Stimulated activated CD4-positive, alpha-beta T cell treated with anti-CD3 and anti-CD28 coated beads, Interleukin-12 subunit alpha, Interleukin-12 subunit beta, amount 100 ng/mL, for 48 hours (primary cell): ENCODE data around the gene ZBTB5.
"Not testable (repeated sequence)": the region's sequence is repeated elsewhere in the genome, so short reads cannot be mapped to it uniquely, and the experiment has no call there.

Experiments used
- DNase-seq, 3 donors: peaks; one replicate each; pipeline ENCODE4 v3.0.0-alpha.2; 2020; ENCODE audit warnings: low read depth in 2 of 3, low spot score in 1 of 3

The ZBTB5 gene

DNA sequence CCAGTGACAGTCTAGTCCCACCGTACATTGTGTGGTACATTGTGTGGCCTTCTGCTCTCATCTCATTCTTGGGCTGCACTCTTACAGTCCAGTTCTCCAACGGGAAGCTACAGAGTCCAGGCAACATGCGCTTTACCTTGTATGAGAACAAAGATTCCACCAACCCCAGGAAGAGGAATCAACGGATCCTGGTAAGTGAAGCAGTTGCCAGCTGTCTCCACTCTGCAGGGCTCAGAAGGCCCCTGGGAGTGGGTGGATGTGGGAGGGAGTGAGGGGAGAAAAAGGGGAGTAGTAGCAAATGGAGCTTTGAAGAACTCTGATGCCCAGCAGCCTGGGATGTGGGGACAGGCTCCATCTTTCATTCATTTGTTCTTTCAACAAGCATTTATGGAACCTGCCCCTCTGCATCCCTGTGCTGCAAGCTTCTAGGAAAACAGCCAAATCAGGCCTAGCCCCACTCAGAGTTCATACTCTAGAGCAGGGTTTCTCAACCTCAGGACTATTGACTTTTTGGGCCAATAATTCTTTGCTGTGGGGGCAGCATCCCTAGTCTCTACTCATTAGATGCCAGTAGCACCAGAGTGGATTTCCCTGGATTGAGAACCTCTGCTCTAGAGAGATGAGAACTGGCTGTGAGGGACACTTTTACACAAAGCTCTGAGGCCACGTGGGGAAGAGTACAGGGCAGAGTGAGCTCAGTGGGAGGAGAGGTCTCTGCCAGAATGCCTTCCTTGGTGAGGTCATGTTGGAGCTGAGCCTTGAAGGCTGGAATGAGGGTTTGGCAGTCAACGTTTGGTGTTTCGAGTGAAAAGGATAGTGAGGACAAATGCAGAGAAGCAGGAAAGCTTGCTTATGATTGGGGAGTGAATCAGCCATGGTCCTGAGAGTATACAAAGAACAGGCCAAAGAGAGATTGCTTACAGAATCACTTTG lies 21.6 kb upstream of the ZBTB5 start:
- DNase-seq = no peak

DNA sequence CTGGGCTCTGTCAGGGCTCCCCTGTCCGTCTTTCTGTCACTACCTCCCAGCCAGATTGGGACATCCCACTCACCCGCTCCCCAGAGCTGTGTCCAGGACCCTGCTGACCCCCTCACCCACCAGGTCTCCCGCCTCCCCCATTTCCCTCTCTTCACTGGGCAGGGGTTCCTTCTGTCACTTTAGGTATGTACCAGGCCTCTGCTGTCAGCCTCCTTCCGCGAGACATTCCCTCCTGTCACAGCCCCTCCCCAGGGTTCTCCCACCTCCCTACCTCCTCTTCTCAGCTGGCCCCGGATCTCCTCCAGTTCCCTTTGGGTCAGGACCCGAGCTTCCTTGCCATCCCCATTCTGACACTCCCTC lies 21.0 kb upstream of the ZBTB5 start:
- DNase-seq = peak in 1 of 3 donors; percentile 14

DNA sequence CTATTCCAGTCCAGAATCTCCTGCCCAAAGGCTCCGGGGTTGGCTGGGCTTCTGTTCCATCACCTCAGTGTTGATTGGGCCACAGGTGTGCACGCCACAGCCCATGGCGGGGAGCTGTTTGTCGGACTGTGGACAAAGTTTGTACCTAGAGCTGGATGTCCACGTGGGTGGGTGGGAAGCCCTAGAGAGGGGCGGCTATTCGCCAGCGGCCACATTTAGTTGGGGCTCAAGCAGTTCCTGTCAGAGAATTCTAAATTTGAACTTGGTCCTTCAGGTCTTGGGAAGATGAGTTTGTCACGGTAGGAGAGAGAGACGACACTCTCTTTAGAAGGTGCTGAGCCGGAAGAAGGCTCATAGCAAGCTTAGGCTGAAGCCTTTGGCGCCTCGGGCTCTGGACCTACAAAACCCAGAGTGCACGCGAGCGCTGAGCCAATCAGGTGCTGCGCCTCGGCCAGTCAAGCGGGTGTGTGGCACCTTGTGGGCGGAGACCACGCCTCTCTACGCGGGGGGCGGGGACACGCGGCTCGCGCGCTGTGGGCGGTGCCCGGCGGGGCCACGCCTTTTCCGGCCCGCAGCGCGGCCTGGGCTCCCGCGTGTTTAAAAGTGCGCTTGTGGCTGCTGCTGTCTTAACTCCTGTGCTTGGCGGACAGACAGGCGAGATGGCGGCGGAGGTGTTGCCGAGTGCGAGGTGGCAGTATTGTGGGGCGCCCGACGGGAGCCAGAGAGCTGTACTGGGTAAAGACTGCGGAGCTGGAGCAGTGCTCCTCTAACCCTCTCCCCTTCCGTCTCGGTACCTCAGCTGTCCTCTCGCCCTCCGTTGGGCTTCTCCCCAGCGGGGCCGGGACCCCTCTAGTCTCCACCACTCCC lies 20.4 kb upstream of the ZBTB5 start, which contains the start of gene POLR1E:
TSS of gene POLR1E (plus strand) at position 560 of the 867 bp plus-strand sequence. CDS start at position 660, 100 bp downstream.
- peak; percentile 94 to 96 (median 95) for DNase-seq

DNA sequence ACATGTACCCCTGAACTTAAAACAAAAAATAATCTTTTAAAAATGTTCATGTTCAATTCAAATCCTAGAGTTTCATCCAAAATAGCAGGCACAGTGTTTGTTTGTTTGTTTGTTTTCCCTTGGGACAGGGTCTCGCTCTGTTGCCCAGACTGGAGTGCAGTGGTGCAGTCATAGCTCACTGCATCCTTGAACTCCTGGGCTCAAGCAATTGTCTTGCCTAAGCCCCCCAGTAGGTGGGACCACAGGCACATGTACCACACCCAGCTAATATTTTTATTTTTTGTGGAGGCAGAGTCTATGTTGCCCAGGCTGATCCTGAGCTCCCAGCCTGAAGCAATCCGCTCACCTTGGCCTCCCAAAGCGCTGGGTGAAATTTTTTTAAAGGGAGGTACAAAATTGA lies 15.5 kb upstream of the ZBTB5 start:
- no peak for DNase-seq

DNA sequence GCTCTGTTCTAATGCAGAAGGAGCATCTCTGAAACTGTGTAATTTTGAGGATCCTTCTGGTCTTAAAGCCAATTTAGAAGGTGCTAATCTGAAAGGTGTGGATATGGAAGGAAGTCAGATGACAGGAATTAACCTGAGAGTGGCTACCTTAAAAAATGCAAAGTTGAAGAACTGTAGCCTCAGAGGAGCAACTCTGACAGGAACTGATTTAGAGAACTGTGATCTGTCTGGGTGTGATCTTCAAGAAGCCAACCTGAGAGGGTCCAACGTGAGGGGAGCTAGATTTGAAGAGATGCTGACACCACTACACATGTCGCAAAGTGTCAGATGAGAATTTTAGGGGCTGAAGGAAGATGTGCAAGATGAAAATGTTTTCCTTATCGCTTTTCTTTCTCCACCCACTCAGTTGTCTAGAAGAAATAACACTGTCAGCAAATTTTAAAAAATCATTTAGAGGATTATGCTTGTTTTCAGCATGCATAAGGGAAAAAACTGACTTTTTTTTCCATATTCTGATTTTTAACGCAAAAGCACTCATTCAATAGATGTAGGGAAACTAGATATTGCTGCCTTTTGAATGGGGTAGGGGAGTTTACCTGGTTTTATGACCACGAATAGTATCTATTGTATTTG lies 12.9 kb upstream of the ZBTB5 start:
- not testable (repeated sequence) for DNase-seq

- not testable (repeated sequence) for DNase-seq
Observed at GRCh38 chr9:37477443-37477842, 12.2 kb upstream of the ZBTB5 start.

DNA sequence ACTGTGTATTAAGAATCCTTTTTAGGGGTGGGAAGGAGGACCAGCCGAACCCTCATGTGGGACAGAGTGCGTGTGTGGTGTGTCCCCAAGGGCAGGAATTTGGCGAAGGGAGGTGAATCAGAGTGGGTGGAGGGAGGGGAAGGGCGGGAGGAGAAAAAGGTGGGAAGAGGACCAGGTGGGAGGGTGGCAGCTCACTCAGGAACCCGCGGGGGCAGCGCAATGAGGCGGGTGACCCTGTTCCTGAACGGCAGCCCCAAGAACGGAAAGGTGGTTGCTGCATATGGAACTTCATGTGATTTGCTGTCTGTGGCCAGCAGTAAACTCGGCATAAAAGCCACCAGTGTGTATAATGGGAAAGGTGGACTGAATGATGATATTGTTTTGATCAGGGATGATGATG lies 11.7 kb upstream of the ZBTB5 start:
- no peak for DNase-seq

- DNase-seq = no peak
Observed at GRCh38 chr9:37474438-37474837, 9.2 kb upstream of the ZBTB5 start.

DNA sequence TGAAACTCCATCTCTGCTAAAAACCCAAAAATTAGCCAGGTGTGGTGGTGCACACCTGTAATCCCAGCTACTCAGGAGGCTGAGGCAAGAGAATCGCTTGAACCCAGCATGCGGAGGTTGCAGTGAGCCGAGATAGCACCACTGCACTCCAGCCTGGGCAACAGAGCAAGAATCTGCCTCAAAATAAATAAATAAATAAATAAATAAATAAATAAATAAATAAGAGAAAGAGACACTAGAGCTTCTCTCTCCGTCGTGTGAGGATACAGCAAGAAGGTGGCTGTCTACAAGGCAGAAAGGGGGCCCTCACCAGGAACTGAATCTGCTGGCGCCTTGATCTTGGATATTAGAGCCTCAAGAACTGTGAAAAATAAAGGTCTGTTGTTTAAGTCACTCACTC lies 8.7 kb upstream of the ZBTB5 start:
- not testable (repeated sequence) for DNase-seq

DNA sequence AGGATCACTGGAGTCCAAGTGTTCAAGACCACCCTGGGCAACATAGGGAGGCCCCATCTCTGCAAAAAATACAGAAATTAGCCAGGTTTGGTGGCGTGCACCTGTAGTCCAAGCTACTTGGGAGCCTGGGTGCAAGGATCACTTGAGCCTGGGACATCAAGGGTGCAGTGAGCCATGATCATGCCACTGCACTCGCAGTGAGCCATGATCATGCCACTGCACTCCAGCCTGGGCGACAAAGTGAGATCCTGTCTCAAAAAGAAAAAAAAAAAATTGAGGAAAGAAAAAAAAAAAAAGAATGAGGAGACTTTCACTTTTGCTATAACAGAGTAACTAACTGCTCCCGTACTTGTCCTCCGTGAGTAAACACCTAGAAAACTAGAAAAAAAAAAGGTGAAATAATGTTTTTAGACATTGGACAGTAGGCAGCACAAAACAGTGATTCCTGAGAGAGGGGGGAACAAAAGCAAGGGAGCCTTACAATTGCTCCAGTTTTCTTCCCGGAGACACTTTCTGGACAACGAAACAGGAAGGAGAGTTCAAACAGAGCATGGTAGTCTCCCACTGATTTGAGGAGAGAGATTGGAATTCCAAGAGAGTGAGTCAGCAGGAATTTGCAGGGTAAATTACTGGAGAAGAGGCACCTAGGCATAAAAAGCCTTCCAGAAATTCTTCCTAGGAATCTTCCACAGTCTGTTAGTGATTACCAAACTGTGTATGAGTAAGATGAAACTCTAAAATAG lies 6.9 kb upstream of the ZBTB5 start:
- no peak for DNase-seq

DNA sequence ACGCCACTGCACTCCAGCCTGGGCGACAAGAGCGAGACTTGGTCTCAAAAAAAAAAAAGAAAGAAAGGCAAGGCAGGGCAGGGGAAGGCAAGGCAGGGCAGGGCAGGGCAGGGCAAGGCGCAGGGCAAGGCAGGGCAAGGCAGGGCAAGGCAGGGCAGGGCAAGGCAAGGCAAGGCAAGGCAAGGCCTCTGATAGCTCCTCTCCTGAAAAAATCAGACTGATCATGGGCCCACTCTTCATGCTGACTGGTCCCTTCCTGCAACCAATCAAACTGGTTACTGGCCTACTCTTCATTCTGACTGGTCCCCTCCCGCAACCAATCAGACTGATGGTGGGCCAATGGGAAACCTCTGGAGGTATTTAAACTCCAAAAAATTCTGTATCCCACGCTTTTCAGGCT lies 3.4 kb upstream of the ZBTB5 start:
- DNase-seq = no peak

DNA sequence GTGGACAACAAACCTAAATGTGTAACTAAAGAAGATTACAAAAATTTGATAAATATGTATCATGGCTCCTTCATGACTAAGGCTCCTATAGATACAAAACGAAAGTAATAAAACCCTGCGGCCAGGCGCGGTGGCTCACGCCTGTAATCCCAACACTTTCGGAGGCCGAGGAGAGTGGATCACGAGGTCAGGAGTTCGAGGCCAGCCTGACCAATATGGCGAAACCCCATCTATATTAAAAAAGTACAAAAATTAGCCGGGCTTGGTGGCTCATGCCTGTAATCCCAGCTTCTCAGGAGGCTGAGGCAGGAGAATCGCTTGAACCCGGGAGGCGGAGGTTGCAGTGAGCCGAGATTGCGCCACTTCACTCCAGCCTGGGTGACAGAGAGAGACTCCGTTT lies 2.3 kb upstream of the ZBTB5 start:
- not testable (repeated sequence) for DNase-seq

DNA sequence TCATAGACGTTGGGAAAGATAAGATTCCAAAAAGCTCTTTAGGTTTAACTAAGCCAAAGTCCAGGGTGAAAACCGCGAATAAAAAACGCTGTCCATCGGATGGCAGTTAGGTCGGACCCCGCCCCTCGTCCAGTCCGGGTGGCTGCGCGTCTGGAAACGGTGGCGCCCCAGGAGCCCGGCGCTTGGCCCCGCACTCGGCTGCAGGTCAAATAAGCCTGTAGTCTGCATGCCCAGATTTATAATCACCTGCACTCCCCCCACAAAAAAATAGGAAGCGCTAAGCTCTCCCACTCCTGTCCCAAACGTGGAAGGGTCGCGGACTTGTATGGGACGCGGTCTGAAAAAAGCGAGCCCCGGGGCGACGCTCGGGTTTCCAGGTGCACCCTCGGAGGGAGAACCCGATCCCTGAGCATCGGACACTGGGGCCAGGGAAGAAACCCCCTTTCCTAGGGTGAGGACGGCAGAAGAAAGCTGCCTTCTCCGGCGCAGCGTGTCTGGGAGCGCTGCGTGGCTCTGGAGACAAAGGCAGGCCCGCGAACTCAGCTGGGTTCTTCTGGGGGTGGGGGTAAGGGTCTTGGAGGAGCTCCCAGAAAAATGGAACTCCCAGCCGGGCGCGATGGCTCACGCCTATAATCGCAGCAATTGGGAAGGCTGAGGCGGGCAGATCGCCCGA lies 923 bp upstream of the ZBTB5 start:
- peak in 2 of 3 donors; percentile 23 to 28 for DNase-seq

DNA sequence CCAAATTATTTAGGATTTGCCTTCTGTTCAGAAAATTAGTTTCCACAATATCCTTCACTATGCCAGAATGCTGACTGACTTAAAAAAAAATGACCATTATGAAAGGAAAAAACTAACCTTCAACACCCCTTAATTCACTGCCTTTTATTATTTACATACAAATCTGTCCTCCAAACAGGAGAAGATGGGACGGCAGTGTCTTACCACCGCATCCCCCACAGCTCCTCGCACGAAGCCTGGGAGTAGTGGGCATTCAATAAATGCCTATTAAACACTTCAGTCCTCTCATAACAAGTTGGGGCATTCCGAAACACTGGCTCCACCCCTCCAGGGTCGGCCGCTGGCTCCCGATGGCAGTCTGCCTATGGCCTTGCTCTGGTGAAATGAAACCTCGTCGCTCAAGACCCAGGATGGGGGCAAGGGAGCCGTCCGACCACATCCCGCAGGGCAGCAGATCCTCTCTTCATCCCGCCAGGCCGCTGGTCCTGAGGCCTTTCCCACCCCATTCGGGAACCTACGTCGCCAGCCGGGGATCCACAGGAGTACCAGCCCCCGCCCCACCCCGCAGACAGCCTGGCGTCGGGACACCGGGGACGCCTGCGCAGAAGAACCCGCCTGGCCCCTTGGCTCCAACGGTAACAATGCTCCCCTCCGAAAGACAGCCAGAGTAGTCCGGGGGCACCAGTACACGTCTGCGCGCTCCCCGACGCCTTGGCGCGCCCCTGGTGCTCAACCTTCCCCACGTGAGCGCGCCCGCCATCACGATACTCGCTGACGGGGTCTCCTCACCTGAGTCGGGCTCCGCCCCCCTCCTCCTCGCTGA lies 613 bp downstream of the ZBTB5 start:
- DNase-seq = peak; percentile 42 to 61 (median 44)

DNA sequence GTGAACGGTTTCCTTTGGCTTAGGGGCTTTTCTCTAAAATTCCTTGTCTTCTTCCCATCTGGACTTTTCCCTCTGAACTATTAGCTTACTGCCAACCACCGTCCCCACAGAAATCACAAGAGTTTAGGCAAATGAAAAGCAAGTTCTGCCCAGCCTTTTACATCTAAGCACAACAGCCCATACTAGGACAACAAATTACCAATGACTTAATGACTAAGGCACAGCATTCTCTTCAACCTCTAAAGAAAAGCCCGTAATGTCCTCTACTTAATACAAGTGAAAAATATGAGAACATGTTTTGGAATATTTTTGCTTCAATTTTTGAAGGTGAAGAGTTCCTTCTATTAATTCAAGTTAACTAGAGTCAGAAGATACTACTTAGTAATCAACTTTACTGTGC lies 1.2 kb downstream of the ZBTB5 start:
- DNase-seq = no peak

DNA sequence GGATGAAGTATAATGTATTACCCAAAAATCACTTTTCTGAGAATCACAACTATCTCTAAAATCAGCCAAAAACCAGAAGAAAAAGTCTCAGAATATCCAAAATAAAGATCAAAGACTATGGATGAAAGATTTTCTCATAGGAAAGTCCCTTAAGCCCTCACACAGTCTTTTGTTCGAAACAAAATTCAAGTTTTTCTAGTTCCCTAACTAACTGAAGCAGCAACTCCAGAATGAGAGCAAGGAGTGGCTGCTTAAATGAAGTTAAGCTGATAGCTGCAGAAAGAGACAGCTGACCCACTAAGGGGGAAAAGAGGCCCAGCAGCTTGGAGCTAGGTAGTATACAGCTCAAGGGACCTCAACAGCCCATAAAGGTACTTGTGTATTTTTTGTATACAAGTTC lies 8.4 kb downstream of the ZBTB5 start:
- no peak for DNase-seq

DNA sequence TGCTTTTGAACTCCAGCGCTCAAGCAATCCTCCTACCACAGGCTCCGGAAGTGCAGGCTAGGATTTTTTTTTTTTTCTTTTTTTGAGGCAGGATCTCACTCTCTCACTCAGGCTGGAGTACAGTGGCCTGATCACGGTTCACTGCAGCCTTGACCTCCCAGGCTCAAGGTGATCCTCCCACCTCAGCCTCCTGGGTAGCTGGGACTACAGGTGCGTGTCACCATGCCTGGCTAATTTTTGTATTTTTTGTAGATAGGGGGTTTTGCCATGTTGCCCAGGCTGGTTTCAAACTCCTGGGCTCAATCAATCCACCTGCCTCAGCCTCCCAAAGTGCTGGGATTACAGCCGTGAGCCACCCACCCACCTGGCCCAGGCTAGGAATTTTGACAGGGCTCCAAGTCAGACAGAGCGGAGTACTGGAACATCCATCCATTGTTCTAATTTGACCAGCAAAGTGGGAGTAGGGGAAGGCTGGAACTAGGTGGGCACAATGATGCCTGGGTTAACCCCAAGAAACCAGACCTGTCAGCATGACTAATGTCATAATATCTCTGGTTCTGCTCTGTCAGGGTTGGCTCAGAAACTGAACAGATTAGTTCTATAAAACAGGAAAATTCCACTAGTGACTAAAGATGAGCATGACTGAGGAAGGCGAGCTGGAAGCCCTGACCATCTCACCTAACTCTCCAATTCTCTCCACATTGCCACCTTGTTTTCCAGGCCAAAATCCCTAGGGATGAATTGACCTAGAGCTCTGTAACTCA lies 9.2 kb downstream of the ZBTB5 start:
- DNase-seq = no peak

GRCh38 chr9:37454238-37454637 lies 11.0 kb downstream of the ZBTB5 start:
- DNase-seq = no peak

DNA sequence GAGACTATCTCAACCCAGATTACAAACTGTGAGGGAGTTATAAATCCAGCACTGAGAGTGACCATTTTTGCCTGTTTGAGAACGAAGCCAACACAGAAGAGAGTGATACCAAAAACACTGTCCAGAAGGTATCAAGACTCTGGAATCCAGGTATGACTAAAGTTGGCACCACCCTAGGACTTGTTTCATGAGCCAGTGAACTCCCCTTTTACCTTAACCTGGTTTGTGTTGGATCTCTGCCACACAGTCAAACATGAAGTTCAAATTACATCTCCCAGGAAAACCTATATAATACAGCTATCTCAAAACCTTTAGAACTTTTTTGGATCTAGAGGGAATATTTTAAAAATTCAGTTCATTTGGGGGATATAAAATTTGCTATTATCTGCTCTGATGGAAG lies 11.4 kb downstream of the ZBTB5 start:
- DNase-seq = no peak
